Kidney epithelial cell (primary cell): Measurements from ENCODE around the gene VRK1. TPM values are rescaled to one million over a fixed set of nuclear protein-coding genes. Genes with fewer than 3 reads are reported as not detected.
"Not testable (repeated sequence)": the region's sequence is repeated elsewhere in the genome, so short reads cannot be mapped to it uniquely, and the experiment has no call there.

Source experiments
- DNase-seq: peaks from one replicate; pipeline ENCODE4 v3.0.0-alpha.2; 2010; ENCODE audit warnings: low read depth
- H3K27me3 ChIP-seq: 2 replicates; pipeline ENCODE4 v1.6.0; 2011; ENCODE audit warnings: low read length; ENCODE audit not compliant: control insufficient read depth, insufficient read depth
- H3K36me3 ChIP-seq: 2 replicates; pipeline ENCODE4 v1.5.1; 2011; ENCODE audit warnings: low read length; ENCODE audit not compliant: control insufficient read depth, insufficient read depth
- H3K4me3 ChIP-seq: 2 replicates; pipeline ENCODE4 v1.5.1; 2011; ENCODE audit warnings: low read depth, mild to moderate bottlenecking, control low read depth, low read length
- total RNA-seq: library from RNA; depleted of rRNA; stranded (reverse); fragments of >200 nt; gene quantifications from 2 replicates; pipeline ENCODE4 v1.2.3, GENCODE V29; 2015
- TF ChIP-seq, protein P1 (sequence below): IDR thresholded peaks from 2 replicates; pipeline ENCODE4 v1.5.1; 2011; ENCODE audit warnings: mild to moderate bottlenecking, moderate library complexity, low read length, control low read depth, inconsistent platforms; ENCODE audit not compliant: insufficient read depth, poor library complexity, severe bottlenecking

The VRK1 gene
- total RNA-seq, 1 donor from 2014 or later, result 13.0 TPM

DNA sequence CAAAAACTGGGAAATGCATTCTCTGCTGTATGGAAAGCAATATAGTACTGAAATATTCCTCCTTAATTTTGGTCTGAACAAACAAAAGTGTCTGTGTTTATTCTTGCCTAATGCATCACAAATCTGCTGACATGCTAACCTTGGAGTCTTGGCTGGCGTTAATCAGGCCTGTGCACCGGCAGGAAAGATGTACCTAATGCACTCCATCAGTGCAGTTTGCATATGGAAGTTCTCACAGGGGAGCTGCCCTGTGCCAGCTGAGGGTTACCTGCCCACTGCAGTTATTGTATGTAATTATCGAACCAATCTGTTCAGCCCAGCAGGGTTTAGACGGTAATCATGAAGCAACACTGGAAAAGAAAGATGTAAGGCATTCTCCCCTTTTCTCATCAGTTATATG lies 76.9 kb downstream of the VRK1 start:
- Histone ChIP-seq H3K4me3 (no peak overlapping the region), H3K27me3 (no peaks in the 10 kb centered on the region), H3K36me3 (no peaks in the 10 kb centered on the region)
- no peak for DNase-seq
- TF ChIP-seq, protein P1, sequence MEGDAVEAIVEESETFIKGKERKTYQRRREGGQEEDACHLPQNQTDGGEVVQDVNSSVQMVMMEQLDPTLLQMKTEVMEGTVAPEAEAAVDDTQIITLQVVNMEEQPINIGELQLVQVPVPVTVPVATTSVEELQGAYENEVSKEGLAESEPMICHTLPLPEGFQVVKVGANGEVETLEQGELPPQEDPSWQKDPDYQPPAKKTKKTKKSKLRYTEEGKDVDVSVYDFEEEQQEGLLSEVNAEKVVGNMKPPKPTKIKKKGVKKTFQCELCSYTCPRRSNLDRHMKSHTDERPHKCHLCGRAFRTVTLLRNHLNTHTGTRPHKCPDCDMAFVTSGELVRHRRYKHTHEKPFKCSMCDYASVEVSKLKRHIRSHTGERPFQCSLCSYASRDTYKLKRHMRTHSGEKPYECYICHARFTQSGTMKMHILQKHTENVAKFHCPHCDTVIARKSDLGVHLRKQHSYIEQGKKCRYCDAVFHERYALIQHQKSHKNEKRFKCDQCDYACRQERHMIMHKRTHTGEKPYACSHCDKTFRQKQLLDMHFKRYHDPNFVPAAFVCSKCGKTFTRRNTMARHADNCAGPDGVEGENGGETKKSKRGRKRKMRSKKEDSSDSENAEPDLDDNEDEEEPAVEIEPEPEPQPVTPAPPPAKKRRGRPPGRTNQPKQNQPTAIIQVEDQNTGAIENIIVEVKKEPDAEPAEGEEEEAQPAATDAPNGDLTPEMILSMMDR, result no peak

DNA sequence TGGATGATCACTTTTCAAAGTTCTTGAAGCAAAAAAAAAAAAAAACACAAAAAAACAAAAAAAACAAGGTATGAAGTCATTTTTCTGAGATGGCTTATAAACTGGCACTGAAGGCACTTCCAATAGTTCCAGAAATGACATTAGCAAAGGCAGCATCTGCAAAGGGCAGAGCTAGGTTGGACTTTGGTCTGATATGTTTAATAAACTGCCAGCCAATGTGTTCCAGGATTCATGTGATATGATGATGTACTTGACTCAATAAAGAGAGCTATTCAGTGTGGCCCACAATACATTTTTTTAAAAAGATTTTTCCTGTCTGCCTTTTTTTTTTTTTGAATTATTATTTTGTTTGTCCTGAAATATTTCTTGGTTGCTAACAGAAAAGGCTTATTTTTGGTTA lies 79.6 kb downstream of the VRK1 start:
- H3K36me3 ChIP-seq, result no peaks in the 10 kb centered on the region
- H3K27me3 ChIP-seq, result no peaks in the 10 kb centered on the region
- DNase-seq, result no peak
- TF ChIP-seq, protein P1, result no peak
- H3K4me3 ChIP-seq, result no peak overlapping the region

DNA sequence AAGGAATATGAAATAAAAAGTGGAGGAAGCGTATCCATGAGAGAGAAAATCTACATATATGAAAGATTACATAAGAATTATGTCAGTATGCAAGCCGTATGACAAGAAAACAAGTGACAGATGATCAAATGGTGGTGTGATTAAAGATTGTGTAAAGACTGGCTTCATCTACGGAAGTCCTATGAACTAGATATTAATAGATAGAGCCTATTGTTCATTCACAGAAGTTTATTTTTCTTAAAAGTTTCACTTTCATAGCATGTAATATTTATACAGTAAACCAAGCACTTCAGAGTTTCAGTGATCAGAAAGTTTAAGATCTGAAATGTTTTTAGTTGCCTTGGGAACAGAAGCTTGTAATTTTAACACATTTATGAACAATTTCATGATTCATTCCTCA lies 84.5 kb downstream of the VRK1 start:
- no peaks in the 10 kb centered on the region for H3K36me3 ChIP-seq
- DNase-seq, result no peak
- no peak overlapping the region for H3K4me3 ChIP-seq
- H3K27me3 ChIP-seq, result no peaks in the 10 kb centered on the region
- TF ChIP-seq, protein P1, result no peak

DNA sequence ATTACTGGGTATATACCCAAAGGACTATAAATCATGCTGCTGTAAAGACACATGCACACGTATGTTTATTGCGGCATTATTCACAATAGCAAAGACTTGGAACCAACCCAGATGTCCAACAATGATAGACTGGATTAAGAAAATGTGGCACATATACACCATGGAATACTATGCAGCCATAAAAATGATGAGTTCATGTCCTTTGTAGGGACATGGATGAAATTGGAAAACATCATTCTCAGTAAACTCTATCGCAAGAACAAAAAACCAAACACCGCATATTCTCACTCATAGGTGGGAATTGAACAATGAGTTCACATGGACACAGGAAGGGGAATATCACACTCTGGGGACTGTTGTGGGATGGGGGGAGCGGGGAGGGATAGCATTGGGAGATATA lies 86.8 kb downstream of the VRK1 start:
- H3K36me3 ChIP-seq, DNase-seq, H3K27me3 ChIP-seq, H3K4me3 ChIP-seq: not testable (repeated sequence)

DNA sequence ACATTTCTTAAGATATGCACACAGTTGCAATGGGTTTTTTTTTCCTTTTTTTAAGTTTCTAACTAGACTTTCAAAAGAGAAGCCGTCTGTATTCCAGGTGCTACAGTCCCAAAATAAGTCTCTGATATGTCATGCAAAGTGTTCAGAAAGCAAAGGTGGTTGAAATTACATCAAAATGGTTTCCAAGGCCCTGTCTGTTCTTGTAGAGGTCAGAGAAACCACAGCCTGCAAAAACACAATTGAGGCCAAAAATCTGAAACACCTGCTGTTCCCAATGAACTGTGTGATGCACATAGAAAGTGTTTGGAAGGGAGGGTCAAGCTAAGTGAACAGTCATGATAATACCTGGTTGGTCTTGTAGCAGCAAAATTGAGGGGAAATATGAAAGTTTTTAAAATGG lies 91.0 kb downstream of the VRK1 start:
- TF ChIP-seq, protein P1, result no peak

GRCh38 chr14:96888593-96888992 lies 91.4 kb downstream of the VRK1 start:
- H3K36me3 ChIP-seq, result no peaks in the 10 kb centered on the region
- H3K27me3 ChIP-seq, result no peaks in the 10 kb centered on the region
- no peak for DNase-seq
- TF ChIP-seq, protein P1, result no peak
- H3K4me3 ChIP-seq, result no peak overlapping the region

More for the DNA sequence above, 91.0 kb downstream of the VRK1 start:
- no peaks in the 10 kb centered on the region for H3K36me3 ChIP-seq
- DNase-seq, result no peak
- no peak overlapping the region for H3K4me3 ChIP-seq
- H3K27me3 ChIP-seq, result no peaks in the 10 kb centered on the region
